Neural progenitor cell (in vitro differentiated cells): ENCODE results near the gene STAG1.

Experiments used
- EZH2phosphoT487 ChIP-seq: fragments of 200-600 bp; sonication (generic); IDR thresholded peaks from 2 replicates; pipeline ENCODE4 v1.6.1; 2017; ENCODE audit warnings: antibody characterized with exemption
- TF ChIP-seq, protein P1 (sequence below): fragments of 200-600 bp; sonication (generic); IDR thresholded peaks from 2 replicates; pipeline ENCODE4 v1.5.1; 2017; ENCODE audit warnings: antibody characterized with exemption, mild to moderate bottlenecking

- TF ChIP-seq, protein P1, sequence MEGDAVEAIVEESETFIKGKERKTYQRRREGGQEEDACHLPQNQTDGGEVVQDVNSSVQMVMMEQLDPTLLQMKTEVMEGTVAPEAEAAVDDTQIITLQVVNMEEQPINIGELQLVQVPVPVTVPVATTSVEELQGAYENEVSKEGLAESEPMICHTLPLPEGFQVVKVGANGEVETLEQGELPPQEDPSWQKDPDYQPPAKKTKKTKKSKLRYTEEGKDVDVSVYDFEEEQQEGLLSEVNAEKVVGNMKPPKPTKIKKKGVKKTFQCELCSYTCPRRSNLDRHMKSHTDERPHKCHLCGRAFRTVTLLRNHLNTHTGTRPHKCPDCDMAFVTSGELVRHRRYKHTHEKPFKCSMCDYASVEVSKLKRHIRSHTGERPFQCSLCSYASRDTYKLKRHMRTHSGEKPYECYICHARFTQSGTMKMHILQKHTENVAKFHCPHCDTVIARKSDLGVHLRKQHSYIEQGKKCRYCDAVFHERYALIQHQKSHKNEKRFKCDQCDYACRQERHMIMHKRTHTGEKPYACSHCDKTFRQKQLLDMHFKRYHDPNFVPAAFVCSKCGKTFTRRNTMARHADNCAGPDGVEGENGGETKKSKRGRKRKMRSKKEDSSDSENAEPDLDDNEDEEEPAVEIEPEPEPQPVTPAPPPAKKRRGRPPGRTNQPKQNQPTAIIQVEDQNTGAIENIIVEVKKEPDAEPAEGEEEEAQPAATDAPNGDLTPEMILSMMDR: no peak
- no peak for TF ChIP-seq EZH2phosphoT487
Observed at GRCh38 chr3:136576279-136577009, 175.7 kb downstream of the STAG1 start.
